Stimulated activated CD8-positive, alpha-beta memory T cell treated with anti-CD3 and anti-CD28 coated beads, Interleukin-4, amount 100 ng/mL, for 1 hour (primary cell): ENCODE data around the gene CLEC18B.
"Not testable (repeated sequence)": the region's sequence is repeated elsewhere in the genome, so short reads cannot be mapped to it uniquely, and the experiment has no call there.

ENCODE experiments used
- DNase-seq, 2 donors: peaks; one replicate each; pipeline ENCODE4 v3.0.0-alpha.2; 2020; ENCODE audit warnings: low read depth in 2 of 2, low spot score in 1 of 2

Gene CLEC18B

DNA sequence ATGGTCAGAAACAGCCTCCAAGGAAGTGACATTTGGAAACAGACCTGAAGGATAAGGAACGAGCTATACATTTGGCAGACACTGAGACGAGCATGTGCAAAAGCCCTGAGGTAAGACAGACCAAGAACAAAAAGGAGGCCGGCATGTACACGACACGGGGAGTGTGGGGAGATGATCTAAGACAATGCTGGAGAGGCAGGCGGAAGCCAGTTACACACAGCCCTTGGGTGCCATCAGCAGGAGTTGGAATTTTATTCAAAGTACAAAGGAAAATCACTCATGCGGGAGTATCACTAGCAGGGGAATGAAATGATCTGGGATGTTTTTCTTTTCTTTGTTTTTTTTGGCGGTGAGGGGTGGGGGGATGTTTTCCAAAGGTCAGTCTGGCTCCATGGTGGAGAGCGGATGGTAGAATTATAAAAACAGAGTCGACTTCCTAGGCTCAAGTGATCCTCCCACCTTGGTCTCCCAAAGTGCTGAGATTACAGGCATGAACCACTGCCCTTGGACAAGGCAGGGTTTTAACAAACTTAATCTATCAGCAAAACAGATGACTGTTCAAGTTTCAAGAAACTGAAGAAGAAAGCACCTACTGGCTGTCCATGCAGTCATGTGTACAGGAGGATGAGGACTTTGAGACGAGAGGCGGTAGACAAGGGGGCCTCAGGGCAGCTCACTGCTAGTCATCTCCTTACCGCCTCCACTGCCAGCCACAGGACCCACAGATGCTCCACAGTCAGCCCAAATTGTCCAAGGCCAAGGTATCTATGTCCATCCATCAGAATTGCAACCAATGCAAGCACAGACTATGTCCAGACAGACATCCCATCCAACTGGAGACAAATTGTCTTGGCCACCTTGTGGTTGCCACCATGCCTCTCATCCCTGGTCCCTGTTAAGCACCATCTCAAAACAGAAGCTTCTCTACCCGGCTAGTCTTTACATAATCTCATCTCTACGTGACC, 59.4 kb downstream of the CLEC18B start:
- DNase-seq, result not testable (repeated sequence)
